ENCODE measurements around the gene ANXA5.
"Not testable (repeated sequence)": the region's sequence is repeated elsewhere in the genome, so short reads cannot be mapped to it uniquely, and the experiment has no call there.

Gene ANXA5

DNA sequence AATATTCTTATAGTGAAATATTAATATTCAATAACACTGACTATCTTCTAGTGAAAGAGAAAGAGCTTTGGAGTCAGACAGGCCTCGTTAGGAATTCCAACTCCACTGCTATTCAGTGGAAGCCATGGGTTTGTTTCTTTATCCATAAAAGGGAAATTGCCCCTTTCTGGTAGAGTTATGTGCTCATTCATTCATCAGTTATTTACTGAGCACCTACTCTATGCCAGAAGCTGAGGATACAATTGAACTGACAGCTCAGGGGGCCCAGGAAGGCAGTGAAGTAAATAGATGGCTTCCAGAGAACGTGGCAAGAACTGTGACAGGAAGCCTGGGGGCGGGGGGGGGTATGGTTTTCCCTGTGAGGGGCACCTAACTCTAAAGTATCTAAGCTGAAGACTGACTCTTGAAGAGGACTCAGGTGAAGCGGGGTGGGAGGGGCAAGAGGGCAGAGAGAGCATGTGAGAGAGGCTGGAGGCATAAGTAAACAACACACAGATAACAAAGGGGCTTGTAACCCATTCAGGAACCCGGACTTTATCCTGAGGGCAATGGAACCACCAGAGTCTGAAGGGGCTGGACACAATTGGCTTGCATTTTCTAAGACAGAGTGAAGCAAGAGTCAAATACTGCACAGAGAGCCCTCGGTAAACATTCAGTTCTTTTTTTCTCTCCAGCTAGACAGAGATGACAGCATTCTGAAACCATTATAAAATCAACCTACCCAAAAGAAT lies 20.3 kb downstream of the ANXA5 start:
- no peak for DNase-seq

GRCh38 chr4:121675715-121676114 lies 21.1 kb downstream of the ANXA5 start:
- no peak for DNase-seq

GRCh38 chr4:121674696-121675095 lies 22.1 kb downstream of the ANXA5 start:
- DNase-seq, result no peak

DNA sequence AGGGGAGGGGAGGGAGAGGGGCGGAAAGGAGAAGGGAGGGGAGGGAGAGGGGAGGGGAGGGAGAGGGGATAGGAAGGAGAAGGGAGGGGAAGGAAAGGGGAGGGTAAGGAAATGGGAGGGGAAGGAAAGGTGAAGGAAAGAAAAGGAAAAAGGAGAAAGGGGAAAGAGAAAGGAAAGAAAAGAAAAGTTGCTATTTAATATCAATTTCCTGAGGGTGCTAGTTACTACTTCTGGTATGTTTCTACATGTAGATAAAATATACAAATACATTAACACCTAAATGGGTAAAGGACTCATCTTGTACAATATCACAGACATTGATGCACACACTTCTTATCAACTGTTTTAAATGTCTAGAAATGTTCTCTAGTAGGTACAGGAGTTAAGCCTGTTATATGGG lies 22.6 kb downstream of the ANXA5 start:
- no peak for DNase-seq

DNA sequence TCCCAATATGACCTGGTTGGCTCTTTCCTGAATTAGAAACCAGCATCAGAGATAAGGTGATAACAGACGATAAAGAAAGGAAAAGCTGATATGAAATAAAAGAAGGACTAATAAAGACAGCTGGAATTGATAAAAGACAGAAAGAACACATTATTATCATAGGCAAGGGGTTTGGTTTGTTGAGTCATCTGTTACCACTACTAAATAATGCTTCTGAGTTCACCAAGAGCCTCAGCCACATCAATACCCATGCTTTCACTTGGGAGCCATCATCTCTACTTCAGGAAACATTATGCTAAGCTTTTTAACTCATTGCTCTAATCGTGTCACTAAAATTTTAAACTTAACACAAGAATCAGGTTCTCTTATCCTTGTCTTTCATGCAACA lies 27.6 kb downstream of the ANXA5 start:
- DNase-seq, result no peak

- DNase-seq, result peak in 1 of 2 experiments; percentile 29
These were observed 28.2 kb downstream of the ANXA5 start for GRCh38 chr4:121668368-121669162.

DNA sequence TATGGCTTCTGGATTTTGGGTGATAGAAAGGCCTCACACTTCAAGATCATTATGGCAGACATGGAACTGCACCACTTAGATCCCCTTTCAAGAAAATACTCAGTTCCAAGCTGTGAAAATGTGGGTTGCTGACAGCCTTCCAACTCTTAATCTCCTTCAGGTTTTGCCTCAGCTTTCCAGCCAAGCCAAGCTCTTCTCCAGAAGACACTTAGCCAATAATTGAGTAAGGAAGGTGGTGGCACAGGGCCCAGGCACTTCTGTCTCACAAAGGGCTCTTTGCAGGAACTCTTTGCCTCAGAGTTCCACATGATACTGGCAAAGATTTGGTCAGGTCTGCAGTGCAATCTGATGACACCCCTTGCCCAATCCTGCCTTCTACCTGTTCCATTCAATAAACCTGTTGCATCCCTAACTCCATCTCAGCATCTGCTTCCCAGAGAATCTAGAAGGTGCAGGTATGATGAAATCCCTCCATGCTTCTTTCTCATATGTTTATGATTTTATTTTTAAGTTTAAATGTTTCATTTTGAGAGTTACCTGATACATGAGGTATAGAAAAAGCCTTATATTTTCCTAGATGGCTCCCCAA lies 30.6 kb downstream of the ANXA5 start:
- DNase-seq, result no peak

DNA sequence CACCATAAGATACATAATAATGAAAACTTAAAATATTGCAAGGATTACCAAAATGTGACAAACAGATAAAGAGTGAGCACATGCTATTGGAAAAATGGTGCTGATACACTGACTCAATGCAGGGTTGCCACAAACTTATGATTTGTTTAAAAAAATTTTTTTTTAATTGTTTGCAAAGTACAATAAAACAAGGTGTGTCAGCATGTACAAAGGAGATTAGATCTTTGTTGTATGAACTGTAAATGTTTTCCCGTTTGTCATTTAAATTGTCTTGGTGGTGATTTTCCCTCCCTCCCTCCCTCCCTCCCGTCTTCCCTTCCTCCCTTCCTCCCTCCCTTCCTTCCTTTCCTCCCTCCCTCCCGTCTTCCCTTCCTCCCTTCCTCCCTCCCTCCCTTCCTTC lies 31.4 kb downstream of the ANXA5 start:
- no peak for DNase-seq

GRCh38 chr4:121662225-121662624 lies 34.6 kb downstream of the ANXA5 start:
- DNase-seq, result no peak

DNA sequence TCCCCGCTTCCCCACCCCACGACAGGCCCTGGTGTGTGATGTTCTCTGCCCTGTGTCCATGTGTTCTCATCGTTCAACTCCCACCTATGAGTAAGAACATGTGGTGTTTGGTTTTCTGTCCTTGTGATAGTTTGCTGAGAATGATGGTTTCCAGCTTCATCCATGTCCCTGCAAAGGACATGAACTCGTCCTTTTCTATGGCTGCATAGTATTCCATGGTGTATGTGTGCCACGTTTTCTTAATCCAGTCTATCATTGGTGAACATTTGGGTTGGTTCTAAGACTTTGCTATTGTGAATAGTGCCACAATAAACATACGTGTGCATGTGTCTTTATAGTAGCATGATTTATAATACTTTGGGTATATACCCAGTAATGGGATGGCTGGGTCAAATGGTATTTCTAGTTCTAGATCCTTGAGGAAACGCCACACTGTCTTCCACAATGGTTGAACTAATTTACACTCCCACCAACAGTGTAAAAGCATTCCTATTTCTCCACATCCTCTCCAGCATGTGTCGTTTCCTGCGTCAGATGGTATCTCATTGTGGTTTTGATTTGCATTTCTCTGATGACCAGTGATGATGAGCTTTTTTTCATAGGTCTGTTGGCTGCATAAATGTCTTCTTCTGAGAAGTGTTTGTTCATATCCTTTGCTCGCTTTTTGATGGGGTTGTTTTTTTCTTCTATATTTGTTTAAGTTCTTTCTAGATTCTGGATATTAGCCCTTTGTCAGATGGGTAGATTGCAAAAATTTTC lies 36.4 kb downstream of the ANXA5 start:
- not testable (repeated sequence) for DNase-seq

GRCh38 chr4:121658125-121658524 lies 38.7 kb downstream of the ANXA5 start:
- DNase-seq, result no peak

DNA sequence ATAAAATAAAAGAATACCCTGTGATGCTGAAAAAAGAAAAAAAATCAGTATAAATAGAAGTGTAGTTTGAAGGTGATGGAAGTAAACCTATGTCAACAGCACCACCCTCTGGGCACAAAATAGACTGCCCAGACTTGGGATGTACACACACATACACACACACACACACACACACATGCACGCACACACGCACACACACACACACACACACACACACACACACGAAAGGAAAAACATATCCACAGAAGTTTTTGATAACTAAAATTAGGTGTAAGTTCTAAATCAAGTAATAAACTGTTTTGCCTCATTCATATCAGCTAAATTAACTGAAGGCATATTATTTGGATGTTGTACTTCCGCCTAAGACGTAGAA lies 40.5 kb downstream of the ANXA5 start:
- peak; percentile 4 to 7 for DNase-seq

DNA sequence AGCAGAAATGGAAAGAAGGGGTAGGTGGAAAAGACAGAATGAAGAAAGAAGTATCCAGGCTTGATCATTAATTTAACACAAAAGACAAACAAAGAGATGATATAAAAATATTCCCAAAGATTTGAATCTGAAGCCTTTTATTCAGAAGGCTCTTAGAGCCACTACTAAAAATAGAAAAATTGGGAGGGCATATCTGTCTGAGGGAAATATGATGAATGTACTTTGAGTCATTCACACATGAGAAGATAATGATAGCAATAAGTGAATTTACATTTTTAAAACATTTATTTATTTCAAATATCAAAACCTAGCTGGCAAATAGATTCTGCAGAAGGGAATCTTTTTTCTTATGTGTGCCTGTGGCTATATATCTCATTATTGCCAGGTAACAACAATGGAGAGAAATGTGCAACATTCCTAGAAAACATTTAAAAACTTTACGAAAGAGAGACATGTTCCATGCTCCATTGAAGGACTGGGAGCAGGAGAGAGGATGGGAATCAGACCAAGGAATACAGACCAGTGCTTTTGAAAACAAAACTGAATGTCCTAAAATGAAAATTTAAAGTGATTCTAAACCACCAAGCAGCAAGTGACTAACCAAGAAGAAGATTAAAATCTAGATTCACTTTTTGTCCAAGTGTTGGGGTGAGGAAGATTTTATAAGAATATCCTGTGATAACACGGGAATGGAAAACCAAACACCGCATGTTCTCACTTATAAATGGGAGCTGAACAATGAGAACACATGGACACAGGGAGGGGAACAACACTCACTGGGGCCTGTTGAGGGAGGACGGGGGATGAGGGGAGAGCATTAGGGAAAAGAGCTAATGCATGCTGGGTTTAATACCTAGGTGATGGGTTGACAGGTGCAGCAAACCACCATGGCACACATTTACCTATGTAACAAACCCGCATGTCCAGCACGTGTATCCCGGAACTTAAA lies 41.2 kb downstream of the ANXA5 start:
- no peak for DNase-seq

DNA sequence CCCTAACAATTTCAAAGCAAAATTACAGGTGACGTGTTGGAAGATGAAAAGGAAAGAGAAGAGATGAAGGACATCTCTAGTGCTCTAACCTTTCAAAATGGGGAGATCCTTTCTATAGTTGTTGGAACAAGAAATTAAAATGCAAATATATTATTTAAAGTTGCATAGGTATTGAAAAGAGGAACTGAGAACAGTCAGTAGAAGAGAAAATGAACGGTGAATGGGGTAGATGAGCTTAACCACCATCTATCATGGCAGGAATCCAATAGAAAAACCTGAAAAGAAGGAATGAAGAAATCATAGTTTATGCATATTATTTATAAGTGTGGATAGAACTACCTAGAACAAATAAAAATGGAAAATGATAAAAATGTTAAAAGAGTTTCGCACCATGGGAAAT lies 42.0 kb downstream of the ANXA5 start:
- DNase-seq, result no peak

GRCh38 chr4:121653986-121654385 lies 42.8 kb downstream of the ANXA5 start:
- no peak for DNase-seq

DNA sequence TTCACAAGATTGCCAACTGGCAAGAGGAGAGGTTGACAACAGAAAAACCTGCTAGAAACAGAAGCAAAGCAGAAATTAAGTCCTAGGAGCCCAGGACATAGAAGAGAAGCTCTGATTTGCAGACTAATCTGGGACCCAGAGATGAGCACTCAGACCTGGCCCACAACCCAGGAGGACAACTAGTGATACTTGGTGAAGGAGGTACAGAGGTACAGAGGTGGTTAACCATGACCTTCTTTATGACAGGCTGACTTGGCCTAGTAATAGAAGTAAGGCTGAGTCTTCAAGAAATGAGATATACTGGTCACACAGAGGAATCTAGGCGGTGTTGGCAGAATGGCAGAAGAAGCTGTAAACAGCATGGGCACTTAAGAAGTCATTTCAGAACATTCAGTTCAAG lies 43.6 kb downstream of the ANXA5 start:
- no peak for DNase-seq

- DNase-seq, result no peak
These were observed 45.2 kb downstream of the ANXA5 start for GRCh38 chr4:121651597-121651996.

DNA sequence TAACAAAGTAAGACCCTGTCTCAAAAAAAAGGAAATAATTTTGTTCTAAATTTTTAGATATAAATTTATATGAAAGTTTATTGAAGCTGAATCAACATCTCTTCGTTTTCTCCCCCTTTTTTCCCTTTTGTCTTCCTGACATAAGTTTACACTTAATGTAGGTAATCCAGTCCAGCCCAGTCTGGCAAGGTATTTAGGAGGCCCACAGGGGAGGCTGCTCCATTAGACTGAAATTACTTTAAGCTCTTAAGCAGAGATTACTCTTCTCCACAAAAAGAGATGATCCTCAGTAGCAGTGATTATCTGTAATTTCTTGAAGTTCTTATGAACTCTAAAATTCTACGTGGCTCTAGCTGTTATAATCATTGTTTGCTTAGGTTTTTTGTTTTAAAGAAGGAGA lies 46.0 kb downstream of the ANXA5 start:
- DNase-seq, result no peak

DNA sequence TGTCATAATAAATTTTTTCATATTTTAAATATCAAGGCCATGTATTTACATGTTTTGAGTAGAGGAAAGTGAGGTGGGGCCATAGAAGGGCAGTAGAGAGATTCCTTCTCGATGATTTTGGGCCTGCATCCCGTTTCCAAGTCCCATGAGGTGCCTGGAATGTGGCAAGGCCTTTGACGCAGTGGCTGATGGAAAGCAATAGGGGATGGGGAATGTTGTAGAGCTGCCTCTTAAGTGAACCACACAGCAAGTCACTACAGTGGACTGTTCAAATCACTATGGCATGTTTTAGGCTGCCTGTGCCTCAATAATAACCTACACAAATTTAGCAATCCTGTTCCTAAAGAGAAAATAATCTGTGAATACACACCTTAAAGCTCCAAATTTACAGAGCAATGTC lies 48.3 kb downstream of the ANXA5 start:
- DNase-seq, result no peak

- no peak for DNase-seq
These were observed 53.7 kb downstream of the ANXA5 start for GRCh38 chr4:121642876-121643585.

DNA sequence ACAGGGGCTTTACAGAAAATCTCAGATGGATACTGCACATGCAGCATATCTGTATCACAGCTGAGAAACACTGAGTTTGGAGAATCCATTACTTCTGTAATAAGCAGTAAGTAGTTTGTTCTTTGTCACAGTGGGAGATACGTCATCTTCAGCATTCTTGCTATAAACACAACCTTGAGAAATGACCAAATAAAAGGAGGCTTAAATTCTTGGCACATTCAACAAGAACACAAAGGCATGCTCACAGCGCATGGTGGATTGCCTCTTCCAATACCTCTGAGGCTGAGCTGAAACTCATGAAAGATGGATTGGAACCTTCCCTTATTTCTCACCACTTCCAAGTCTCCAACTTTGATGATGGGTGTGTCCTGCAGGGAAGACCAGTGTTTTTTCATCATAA lies 54.5 kb downstream of the ANXA5 start:
- no peak for DNase-seq

DNA sequence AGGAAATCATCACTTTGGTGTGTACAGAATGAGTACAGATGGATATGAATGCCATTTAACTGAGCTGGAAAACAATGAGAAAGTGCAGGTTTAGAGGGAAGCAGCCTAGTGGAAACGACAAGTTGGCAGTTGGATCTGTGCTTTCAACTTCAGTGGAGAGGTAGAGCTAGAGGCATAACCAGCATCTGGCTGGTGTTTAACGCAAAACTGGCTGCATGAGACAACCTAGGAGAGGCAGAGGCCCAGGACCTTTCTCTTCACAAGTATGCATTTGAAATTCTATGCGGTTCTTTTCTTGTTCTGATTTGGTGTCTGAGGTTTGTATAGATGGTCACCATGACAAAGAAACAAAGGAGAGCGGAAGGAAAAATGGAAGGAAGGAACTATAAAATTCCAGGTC lies 63.1 kb downstream of the ANXA5 start:
- no peak for DNase-seq
